Measurements from ENCODE around the gene SLC7A11.

DNA sequence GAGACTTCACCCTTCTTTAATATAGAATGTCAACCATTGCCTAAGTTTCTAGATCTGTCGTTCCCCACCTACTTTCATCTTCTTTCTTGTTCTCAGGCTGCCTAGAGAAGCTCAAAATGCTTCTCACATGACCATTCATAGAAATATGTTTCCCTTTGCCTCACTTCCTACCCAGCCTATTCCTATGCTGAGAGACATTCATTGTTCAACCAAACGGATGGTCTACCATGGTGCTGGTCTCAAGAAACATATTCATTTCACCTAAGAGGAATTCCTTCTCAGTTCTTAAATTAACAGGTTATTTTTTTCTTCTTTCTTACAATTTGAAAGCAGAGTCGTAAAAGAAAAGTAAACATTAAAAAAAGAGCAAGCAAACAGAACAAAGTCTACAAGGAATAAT is 20.3 kb upstream of the SLC7A11 start:
- TF ChIP-seq, protein P1, sequence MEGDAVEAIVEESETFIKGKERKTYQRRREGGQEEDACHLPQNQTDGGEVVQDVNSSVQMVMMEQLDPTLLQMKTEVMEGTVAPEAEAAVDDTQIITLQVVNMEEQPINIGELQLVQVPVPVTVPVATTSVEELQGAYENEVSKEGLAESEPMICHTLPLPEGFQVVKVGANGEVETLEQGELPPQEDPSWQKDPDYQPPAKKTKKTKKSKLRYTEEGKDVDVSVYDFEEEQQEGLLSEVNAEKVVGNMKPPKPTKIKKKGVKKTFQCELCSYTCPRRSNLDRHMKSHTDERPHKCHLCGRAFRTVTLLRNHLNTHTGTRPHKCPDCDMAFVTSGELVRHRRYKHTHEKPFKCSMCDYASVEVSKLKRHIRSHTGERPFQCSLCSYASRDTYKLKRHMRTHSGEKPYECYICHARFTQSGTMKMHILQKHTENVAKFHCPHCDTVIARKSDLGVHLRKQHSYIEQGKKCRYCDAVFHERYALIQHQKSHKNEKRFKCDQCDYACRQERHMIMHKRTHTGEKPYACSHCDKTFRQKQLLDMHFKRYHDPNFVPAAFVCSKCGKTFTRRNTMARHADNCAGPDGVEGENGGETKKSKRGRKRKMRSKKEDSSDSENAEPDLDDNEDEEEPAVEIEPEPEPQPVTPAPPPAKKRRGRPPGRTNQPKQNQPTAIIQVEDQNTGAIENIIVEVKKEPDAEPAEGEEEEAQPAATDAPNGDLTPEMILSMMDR (IDR thresholded peaks at IDR 0.05): no peak
- no peak for TF ChIP-seq POLR2A (IDR thresholded peaks at IDR 0.05)

Measured in thyroid gland (tissue), 4 donors.